OCI-LY7 (cell line): Measurements from ENCODE around the gene GSN. TPM values are rescaled to one million over a fixed set of nuclear protein-coding genes. Genes with fewer than 3 reads are reported as not detected.
A peak's percentile ranks its signal among the peaks of the same experiment; 100 is the strongest.

Experiments used
- BruUV-seq: library from RNA; stranded (reverse); fragments of 400-500 nt; replicated peaks from 2 replicates; lab custom pipeline; 2021; lab: Mats Ljungman, UMichigan
- CTCF ChIA-PET: fragments of 300-600 bp; sonication (Branson Sonifier 250); formaldehyde crosslinking; loops from one replicate; lab custom pipeline; 2022; ENCODE audit warnings: antibody characterized with exemption; ENCODE audit not compliant: unreplicated experiment; lab: Charles Lee
- POLR2A ChIA-PET: fragments of 300-600 bp; sonication (Branson Sonifier 250); formaldehyde crosslinking; loops from one replicate; lab custom pipeline; 2022; ENCODE audit warnings: antibody characterized with exemption; lab: Charles Lee
- DNase-seq: peaks from one replicate; pipeline ENCODE4 v3.0.0-alpha.2; 2015; ENCODE audit warnings: low spot score
- H2AFZ ChIP-seq: fragments of 200-600 bp; sonication (generic), shearing (Covaris generic); 2 replicates; pipeline ENCODE4 v1.6.1; 2014; ENCODE audit warnings: mild to moderate bottlenecking, antibody characterized with exemption, low read length, moderate library complexity
- H3K27ac ChIP-seq: fragments of 200-600 bp; sonication (generic); 2 replicates; pipeline ENCODE4 v1.5.1; 2014; ENCODE audit warnings: mixed run types, low read depth, mild to moderate bottlenecking, moderate library complexity, low read length, inconsistent platforms; ENCODE audit not compliant: poor library complexity, severe bottlenecking
- H3K36me3 ChIP-seq: fragments of 200-600 bp; sonication (generic); 2 replicates; pipeline ENCODE4 v1.6.1; 2014; ENCODE audit warnings: mild to moderate bottlenecking, antibody characterized with exemption, low read length, moderate library complexity, mixed read lengths; ENCODE audit not compliant: insufficient read depth
- H3K4me1 ChIP-seq: fragments of 200-600 bp; sonication (generic); 2 replicates; pipeline ENCODE4 v1.5.1; 2014; ENCODE audit warnings: mild to moderate bottlenecking, low read length; ENCODE audit not compliant: insufficient read depth, poor library complexity, severe bottlenecking
- H3K4me2 ChIP-seq: fragments of 200-600 bp; sonication (generic); 2 replicates; pipeline ENCODE4 v1.6.1; 2014; ENCODE audit warnings: mild to moderate bottlenecking, low read length
- H3K4me3 ChIP-seq: fragments of 200-600 bp; sonication (generic); 2 replicates; pipeline ENCODE4 v1.5.1; 2014; ENCODE audit warnings: mild to moderate bottlenecking, low read depth, low read length; ENCODE audit not compliant: poor library complexity, severe bottlenecking
- H3K79me2 ChIP-seq: fragments of 200-600 bp; sonication (generic); 2 replicates; pipeline ENCODE4 v1.6.1; 2016; ENCODE audit warnings: low read depth, mild to moderate bottlenecking, low read length, moderate library complexity, mixed read lengths; ENCODE audit not compliant: insufficient read depth
- H3K9me2 ChIP-seq: fragments of 200-600 bp; sonication (generic); 2 replicates; pipeline ENCODE4 v1.6.1; 2016; ENCODE audit warnings: mild to moderate bottlenecking, low read length, mixed read lengths; ENCODE audit not compliant: insufficient read depth
- H3K9me3 ChIP-seq: fragments of 200-600 bp; sonication (generic); 2 replicates; pipeline ENCODE4 v1.6.1; 2014; ENCODE audit warnings: mild to moderate bottlenecking, mixed run types, low read length, mixed read lengths
- H4K20me1 ChIP-seq: fragments of 200-600 bp; sonication (generic); 2 replicates; pipeline ENCODE4 v1.6.1; 2014; ENCODE audit warnings: mild to moderate bottlenecking, antibody characterized with exemption, low read length, moderate library complexity, mixed read lengths; ENCODE audit not compliant: insufficient read depth
- CTCF ChIP-seq: fragments of 200-600 bp; sonication (generic); conservative IDR thresholded peaks from 2 replicates; pipeline ENCODE4 v1.5.1; 2014; ENCODE audit warnings: mild to moderate bottlenecking, antibody characterized with exemption, low read length, moderate library complexity, mixed read lengths
- EZH2phosphoT487 ChIP-seq: fragments of 200-600 bp; sonication (generic); IDR thresholded peaks from 2 replicates; pipeline ENCODE4 v1.6.1; 2018; ENCODE audit warnings: low read depth, borderline replicate concordance, mild to moderate bottlenecking, mixed run types, antibody characterized with exemption, low read length, moderate library complexity, mixed read lengths
- intact Hi-C: fragments of 100-400 bp; cut with micrococcal nuclease; formaldehyde crosslinking; loops from one replicate; pipeline ENCODE4 v1.10.0; 2022; ENCODE audit not compliant: unreplicated experiment
- total RNA-seq, 2 experiments: library from RNA; depleted of rRNA in 1 of 2; stranded (reverse); fragments of >200 nt in 1 of 2; shearing (Covaris generic) in 1 of 2; gene quantifications; 2 replicates each; pipeline ENCODE4 v1.2.3, GENCODE V29; 2014 to 2022

Gene GSN
- total RNA-seq, 2 experiments from 2014 or later = 13.4 to 16.3 TPM

DNA sequence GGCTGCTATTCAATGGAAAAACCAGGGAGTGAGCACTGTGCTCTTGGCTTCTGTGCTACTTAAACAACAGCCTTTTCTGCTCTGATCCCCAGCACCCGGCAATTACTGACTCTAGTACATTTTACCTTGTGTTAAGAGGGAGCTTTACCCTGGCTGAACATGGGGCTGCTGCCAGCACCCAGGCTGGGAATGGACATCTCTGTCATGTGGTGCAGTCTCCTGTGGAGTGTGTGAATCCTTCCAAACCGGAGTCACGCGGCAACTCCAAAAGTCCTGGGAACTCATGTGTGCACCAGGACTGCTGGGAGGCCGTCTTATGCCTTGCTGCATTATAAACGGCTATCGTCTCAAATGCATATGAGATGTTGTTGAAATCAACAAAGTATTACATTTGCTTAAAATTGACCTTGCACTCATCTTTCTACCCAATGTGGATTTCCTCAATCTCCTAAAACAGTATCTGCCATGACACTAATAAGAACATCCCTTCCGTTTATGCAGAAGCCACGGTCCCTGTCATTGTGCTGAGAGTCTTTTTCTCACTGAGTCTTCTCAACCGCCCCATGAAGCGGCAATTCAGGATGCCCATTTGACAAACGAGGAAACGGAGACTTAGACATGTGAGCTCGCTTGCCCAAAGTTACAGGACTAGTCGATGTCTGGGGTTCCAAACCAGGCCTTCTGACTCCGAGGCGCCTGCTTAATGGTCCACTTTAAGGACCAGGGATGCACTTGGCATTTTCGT, 884 bp upstream of the GSN start:
- no peak overlapping the region for H2AFZ ChIP-seq
- BruUV-seq = no TSS peak
- POLR2A ChIA-PET = no interaction called here

GRCh38 chr9:121268598-121268850, 562 bp downstream of the GSN start:
- H3K4me3 ChIP-seq = peak overlapping the region; percentile 56
- no peaks in the 10 kb centered on the region for H3K9me3 ChIP-seq
- no peaks in the 10 kb centered on the region for H3K36me3 ChIP-seq
- H3K4me2 ChIP-seq = peak overlapping the region; percentile 66
- POLR2A ChIA-PET = interaction anchor here (0.5 to 1.0 kb wide), 4 partner anchors 13 to 308 kb away, joined by 3 read pairs; no protein-coding TSS in a partner anchor
- no peaks in the 10 kb centered on the region for H4K20me1 ChIP-seq
- H3K79me2 ChIP-seq = no peaks in the 10 kb centered on the region
- H3K27ac ChIP-seq = no peak overlapping the region
- BruUV-seq = no TSS peak
- CTCF ChIA-PET = interaction anchor here (0.7 to 0.8 kb wide), 2 partner anchors 10 to 51 kb away, joined by 3 read pairs; no protein-coding TSS in a partner anchor
- intact Hi-C loops = no loop called here
- H2AFZ ChIP-seq = no peak overlapping the region
- no peak for TF ChIP-seq CTCF
- TF ChIP-seq EZH2phosphoT487 = no peak
- H3K9me2 ChIP-seq = no peaks in the 10 kb centered on the region
- H3K4me1 ChIP-seq = peaks cover 4% of the 10 kb centered on the region
- peak; percentile 24 for DNase-seq

More for the DNA sequence above, 884 bp upstream of the GSN start:
- intact Hi-C loops = no loop called here
- CTCF ChIA-PET = no interaction called here
- Histone ChIP-seq H3K4me3 (no peak overlapping the region), H3K4me1 (peaks cover 4% of the 10 kb centered on the region), H3K4me2 (peak overlapping the region; percentile 66; the same call in 1 of the 2 replicates), H3K9me2 (no peaks in the 10 kb centered on the region), H3K27ac (no peak overlapping the region), H3K9me3 (no peaks in the 10 kb centered on the region), H3K36me3 (no peaks in the 10 kb centered on the region), H4K20me1 (no peaks in the 10 kb centered on the region), H3K79me2 (no peaks in the 10 kb centered on the region)
- TF ChIP-seq CTCF (no peak), EZH2phosphoT487 (no peak)
- DNase-seq = no peak
